ENCODE results near the gene KRTAP10-5.

DNA sequence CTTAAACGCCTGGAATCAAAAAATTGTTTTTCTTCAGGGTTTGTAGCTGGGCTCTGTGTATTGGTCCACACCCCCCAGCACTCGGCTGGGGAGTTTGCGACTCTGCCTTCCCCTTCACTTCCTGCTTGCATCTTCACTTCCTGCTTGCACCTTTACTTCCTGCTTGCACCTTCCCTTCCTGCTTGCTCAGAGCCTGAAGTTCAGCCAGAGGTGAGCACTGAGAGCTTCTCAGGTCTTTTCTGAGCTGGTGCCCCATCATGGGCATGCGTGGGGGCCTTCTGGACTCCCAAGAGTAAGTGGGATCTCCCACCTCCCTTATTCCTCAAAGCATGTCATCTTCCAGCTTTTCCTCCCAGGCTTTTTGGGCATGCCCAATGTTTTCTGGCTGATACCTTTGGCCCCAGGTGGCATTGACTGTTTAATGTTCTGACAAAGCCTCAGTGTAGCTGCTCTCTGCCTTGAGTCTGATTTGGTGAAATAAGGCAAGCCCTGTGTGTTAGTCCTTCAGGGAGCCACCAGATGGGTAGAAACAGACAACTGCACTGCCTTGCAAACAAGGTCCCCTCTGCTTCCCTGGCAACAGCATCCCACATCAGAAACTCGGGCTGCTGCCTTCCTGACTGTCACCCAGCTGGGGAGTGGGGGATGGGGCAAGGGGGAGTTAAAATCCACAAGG, 32.6 kb downstream of the KRTAP10-5 start:
- TF ChIP-seq EZH2 (IDR thresholded peaks at IDR 0.05; ENCODE audit: insufficient read depth, poor library complexity, severe bottlenecking), result no peak
- TF ChIP-seq EZH2phosphoT487 (IDR thresholded peaks at IDR 0.05; ENCODE audit: insufficient read depth, low read depth), result no peak

All from GM23248 (cell line).